ENCODE results near the gene UQCC2.

GRCh38 chr6:33688006-33688405, 23.5 kb downstream of the UQCC2 start:
- TF ChIP-seq POLR2A (IDR thresholded peaks at IDR 0.05; ENCODE audit: low read length) = no peak
- TF ChIP-seq GATA1 (IDR thresholded peaks at IDR 0.05; ENCODE audit: low read depth, low read length) = no peak

Data from erythroblast (primary cell).